Vagina (tissue), 2 donors: ENCODE measurements around the gene YTHDF2.

Source experiments
- POLR2A ChIP-seq, 2 donors: fragments of 450-650 bp; IDR thresholded peaks; one replicate each; pipeline ENCODE4 v1.6.1; 2017; ENCODE audit warnings: antibody characterized with exemption in 2 of 2, mild to moderate bottlenecking in 2 of 2, moderate library complexity in 2 of 2
- POLR2AphosphoS5 ChIP-seq, 2 donors: sonication (generic); formaldehyde crosslinking; IDR thresholded peaks; one replicate each; pipeline ENCODE4 v1.9.0; 2017; ENCODE audit warnings: antibody characterized with exemption in 2 of 2, mild to moderate bottlenecking in 2 of 2, low read depth in 1 of 2; ENCODE audit not compliant: insufficient read depth in 1 of 2
- TF ChIP-seq, protein P1 (sequence below), 3 experiments: fragments of 450-650 bp in 2 of 3; fragments of 200-600 bp in 1 of 3; sonication (generic) in 1 of 3; IDR thresholded peaks; one replicate each; pipeline ENCODE4 v1.5.1; 2017 to 2019; ENCODE audit warnings: antibody characterized with exemption in 3 of 3, mild to moderate bottlenecking in 2 of 3, moderate library complexity in 2 of 3

DNA sequence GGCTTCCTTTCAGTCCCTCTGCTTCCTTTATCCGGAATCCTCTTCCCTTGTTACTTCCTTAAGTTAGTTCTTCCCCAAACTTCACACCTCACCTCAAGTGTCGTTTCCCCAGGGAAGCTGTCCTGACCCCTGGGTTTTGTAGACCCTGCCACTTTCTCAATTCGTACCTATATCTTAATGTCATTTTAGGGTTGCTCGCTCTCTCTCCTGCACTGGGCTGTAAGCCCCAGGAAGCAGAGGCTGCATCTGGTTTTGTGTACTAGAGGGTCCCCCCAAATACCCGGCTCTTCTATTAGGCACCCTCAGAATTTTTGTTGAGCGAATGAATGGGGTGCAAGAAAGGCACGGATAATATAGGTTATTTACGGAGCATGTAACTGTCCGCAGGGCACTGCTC lies 74.6 kb downstream of the YTHDF2 start:
- TF ChIP-seq, protein P1, sequence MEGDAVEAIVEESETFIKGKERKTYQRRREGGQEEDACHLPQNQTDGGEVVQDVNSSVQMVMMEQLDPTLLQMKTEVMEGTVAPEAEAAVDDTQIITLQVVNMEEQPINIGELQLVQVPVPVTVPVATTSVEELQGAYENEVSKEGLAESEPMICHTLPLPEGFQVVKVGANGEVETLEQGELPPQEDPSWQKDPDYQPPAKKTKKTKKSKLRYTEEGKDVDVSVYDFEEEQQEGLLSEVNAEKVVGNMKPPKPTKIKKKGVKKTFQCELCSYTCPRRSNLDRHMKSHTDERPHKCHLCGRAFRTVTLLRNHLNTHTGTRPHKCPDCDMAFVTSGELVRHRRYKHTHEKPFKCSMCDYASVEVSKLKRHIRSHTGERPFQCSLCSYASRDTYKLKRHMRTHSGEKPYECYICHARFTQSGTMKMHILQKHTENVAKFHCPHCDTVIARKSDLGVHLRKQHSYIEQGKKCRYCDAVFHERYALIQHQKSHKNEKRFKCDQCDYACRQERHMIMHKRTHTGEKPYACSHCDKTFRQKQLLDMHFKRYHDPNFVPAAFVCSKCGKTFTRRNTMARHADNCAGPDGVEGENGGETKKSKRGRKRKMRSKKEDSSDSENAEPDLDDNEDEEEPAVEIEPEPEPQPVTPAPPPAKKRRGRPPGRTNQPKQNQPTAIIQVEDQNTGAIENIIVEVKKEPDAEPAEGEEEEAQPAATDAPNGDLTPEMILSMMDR (IDR thresholded peaks at IDR 0.05): no peak
- TF ChIP-seq POLR2AphosphoS5 (IDR thresholded peaks at IDR 0.05; ENCODE audit: insufficient read depth in 1 of 2, low read depth in 1 of 2) (no peak), POLR2A (IDR thresholded peaks at IDR 0.05) (no peak)
